HG02943 (cell line): Measurements from ENCODE around the gene ST8SIA1.
"Not testable (repeated sequence)": the region's sequence is repeated elsewhere in the genome, so short reads cannot be mapped to it uniquely, and the experiment has no call there.

Experiments used
- ATAC-seq: cut with Tn5 transposase; IDR thresholded peaks from one replicate; pipeline ENCODE4 v1.9.1; 2021; ENCODE audit warnings: mild to moderate bottlenecking, low read depth, moderate library complexity; ENCODE audit not compliant: unreplicated experiment

The ST8SIA1 gene, protein sequence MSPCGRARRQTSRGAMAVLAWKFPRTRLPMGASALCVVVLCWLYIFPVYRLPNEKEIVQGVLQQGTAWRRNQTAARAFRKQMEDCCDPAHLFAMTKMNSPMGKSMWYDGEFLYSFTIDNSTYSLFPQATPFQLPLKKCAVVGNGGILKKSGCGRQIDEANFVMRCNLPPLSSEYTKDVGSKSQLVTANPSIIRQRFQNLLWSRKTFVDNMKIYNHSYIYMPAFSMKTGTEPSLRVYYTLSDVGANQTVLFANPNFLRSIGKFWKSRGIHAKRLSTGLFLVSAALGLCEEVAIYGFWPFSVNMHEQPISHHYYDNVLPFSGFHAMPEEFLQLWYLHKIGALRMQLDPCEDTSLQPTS

DNA sequence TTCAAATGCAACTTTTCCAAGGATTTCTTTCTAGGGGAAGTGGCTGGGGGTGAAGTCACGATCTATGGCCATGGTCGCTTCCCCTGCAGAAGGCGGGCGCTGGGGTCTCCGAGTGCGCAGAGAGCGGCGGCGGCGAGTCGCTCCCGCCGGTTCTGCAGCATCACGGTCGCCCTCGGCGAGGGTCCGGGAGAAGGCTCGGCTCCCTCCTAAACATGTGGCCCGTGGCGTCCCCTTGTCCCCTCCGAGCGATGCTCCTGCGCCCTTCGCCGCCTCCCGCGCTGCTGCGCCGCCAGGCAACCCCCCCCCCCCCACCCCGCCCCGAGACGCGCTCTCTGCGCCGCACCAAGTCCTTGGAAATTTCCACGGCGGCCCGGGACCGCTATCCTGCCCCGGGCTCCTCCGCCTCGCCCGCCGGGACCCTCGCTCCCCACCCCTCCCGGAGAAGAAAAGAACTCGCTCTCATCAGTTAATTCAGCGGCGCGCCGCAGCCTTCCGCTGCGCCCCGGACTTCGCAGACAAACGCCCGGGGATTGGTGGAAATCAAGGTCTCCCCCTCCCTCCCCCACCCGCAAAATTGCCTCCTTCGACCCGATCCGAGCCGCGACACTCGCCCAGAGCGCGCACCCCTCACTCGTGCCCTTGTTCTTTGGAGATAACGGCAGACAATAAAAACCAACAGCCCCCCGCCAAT lies at the start of gene ST8SIA1:
TSS of gene ST8SIA1 (minus strand) at position 298 of the 691 bp plus-strand sequence. CDS start 475 bp downstream, outside the sequence.
- ATAC-seq, result peak; percentile 16

DNA sequence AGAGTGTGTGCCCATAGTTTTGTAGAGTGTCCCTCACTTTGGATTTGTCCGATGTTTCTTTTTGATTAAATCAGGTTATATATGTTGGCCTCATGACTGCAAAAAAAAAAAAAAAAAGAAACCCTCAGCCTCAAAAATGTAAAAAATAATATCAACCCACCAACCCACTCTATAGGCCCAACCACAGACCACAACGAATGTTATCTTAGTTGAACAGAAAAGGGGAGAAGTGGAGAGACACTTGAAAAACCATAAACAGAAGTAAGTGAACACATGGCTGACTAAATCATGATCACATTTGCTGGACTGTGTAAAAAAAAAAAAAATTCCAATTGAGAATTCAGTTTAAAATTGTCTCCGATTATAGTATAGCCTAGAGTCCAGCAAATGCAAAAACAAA lies 45.5 kb upstream of the ST8SIA1 start:
- no peak for ATAC-seq

GRCh38 chr12:22377731-22378496 lies 43.4 kb upstream of the ST8SIA1 start:
- ATAC-seq, result no peak

DNA sequence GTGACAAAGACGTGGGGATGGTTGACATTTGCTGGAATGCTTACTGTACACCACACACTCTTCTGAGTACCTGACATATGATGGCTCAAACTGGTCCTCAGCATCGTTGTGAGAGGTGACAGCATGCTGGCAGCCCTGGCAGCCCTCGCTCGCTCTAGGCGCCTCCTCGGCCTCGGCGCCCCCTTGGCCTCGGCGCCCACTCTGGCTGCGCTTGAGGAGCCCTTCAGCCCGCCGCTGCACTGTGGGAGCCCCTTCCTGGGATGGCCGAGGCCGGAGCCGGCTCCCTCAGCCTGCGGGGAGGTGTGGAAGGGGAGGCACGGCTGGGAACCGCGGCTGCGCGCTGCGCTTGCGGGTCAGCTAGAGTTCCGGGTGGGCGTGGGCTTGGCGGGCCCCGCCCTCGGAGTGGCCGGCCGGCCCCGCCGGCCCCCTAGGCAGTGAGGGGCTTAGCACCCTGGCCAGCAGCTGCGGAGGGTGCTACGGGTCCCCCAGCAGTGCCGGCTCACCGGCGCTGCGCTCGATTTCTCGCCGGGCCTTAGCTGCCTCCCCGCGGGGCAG lies 42.2 kb upstream of the ST8SIA1 start:
- ATAC-seq, result not testable (repeated sequence)

GRCh38 chr12:22374508-22374907 lies 40.0 kb upstream of the ST8SIA1 start:
- peak; percentile 71 for ATAC-seq

- ATAC-seq, result no peak
These were observed 37.9 kb upstream of the ST8SIA1 start for GRCh38 chr12:22372277-22372837.

GRCh38 chr12:22366181-22366580 lies 31.7 kb upstream of the ST8SIA1 start:
- ATAC-seq, result no peak

DNA sequence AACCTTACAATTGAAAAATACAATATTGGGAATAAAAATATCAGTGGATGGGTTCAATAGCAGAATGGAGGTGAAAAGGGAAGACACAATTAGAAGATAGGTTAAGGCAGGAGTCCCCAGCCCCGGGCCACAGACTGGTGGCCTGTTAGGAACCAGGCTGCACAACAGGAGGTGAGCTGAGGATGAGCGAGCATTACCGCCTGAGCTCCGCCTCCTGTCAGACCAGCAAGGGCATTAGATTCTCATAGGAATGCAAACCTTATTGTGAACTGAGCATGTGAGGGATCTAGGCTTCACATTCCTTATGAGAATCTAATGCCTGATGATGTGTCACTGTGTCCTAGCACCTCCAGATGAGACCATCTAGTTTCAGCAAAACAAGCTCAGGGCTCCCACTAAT lies 27.3 kb upstream of the ST8SIA1 start:
- ATAC-seq, result no peak

DNA sequence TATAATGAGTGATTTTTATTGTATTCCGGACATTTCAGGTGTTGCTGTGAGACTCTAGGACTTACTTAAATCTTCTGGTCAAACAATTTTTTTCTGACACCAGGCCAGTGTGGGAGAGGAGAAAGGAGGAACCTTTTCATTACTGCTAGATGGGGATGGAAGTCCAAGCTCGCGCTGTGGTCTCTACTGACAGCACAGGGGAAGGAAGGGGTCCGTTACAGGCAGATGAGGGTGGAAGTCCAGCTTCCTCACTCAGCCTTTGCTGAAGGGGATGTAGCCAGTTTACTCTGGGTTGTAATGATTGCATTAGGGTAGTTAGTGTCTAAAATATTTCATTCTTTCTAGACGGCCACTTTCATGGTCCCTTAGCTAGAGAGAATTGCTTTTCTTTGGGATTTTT lies 26.3 kb upstream of the ST8SIA1 start:
- ATAC-seq, result no peak

GRCh38 chr12:22357531-22357930 lies 23.0 kb upstream of the ST8SIA1 start:
- no peak for ATAC-seq

GRCh38 chr12:22356231-22356630 lies 21.7 kb upstream of the ST8SIA1 start:
- ATAC-seq, result no peak

- ATAC-seq, result no peak
These were observed 20.6 kb upstream of the ST8SIA1 start for GRCh38 chr12:22355011-22355580.

DNA sequence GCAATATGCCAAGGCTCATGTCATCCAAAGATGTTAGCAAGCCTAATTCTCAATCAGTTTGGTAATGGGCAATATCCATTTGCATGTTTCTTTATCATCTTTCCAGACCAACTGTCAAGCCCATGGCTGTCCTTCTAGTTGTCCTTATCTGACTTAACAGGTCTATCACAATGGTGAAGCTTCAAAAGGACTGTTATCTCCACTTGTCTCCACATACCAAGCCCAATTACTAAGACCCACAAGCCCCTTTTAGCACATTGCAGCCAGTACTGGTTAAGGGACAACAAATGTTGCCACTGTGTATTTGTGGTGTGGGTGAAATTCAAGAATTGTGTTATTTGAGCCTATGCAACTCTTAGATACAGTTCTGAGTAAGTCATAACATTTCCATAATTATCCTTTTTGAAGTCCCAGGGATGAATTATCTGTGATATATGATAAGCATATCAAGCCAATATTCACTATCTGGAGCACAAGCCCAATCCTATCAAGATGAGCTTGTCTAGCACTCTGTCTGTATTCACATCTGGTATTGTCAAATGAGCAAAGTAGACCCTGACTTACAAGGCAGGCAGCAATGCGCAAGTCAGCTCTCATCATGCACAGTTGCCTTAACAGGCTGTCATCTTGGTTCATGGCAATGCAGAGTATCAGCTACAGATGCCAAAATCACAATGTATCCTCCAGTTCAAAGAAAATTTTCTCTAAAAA lies 19.3 kb upstream of the ST8SIA1 start:
- no peak for ATAC-seq

- ATAC-seq, result no peak
These were observed 16.4 kb upstream of the ST8SIA1 start for GRCh38 chr12:22350886-22351285.

GRCh38 chr12:22348208-22348607 lies 13.7 kb upstream of the ST8SIA1 start:
- no peak for ATAC-seq

GRCh38 chr12:22340143-22340542 lies 5.6 kb upstream of the ST8SIA1 start:
- no peak for ATAC-seq

DNA sequence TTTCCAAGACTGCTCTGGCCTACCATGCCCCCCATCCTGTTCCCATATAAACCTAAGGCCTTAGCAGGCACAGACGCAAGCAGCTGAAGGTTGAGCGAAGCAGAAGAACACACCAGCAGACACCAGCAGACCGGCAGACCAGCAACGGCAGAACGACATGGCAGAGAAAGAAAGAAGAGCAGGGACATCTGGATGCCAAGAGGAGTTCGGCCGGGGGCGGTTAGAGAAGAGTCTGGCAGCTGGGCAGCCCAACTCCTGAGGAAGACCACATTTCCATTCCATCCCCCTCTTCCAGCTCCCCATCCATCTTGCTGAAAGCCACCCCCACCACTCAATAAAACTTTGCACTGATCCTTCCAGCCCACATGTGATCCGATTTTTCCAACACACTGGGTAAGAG lies 5.2 kb upstream of the ST8SIA1 start:
- no peak for ATAC-seq

- ATAC-seq, result peak; percentile 28
These were observed 1.3 kb upstream of the ST8SIA1 start for GRCh38 chr12:22335794-22336166.

- no peak for ATAC-seq
These were observed 646 bp downstream of the ST8SIA1 start for GRCh38 chr12:22333713-22334409.
